ENCODE data around the gene DLG4. TPM values are rescaled to one million over a fixed set of nuclear protein-coding genes. Genes with fewer than 3 reads are reported as not detected.

The DLG4 gene
- total RNA-seq, 1 donor from 2014 or later, result 45.6 TPM

DNA sequence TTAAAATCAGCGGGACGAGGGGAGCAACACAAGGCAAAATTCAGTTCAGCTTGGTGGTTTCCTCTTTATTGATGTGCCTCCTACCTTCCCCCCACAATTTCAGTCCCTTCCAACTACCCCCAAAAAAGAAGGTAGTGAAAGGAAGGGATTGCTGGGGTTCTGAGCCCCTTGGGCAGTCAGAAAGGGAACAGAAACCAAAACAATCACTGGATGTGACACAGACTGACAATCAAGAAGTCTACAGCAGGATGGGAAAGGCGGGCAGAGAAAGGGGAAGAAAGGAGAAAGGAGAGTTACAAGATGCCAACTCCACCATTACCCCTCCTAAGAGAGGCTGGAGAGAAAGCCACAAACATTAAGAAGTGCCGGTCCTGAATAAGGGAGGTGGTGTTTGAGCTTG lies 20.7 kb upstream of the DLG4 start:
- Histone ChIP-seq H3K4me3 (ENCODE audit: insufficient read depth, low read depth, low read length) (peak overlapping the region; percentile 92), H3K27ac (ENCODE audit: low read depth, low read length) (no peak overlapping the region), H3K79me2 (ENCODE audit: insufficient read depth, low read length) (peaks cover 65% of the 10 kb centered on the region), H3K4me1 (ENCODE audit: insufficient read depth, low read length) (peaks cover 35% of the 10 kb centered on the region), H4K20me1 (ENCODE audit: insufficient read depth, low read length) (peaks cover 29% of the 10 kb centered on the region), H3K4me2 (ENCODE audit: low read length) (peak overlapping the region; percentile 99), H3K9ac (ENCODE audit: low read length) (peak overlapping the region; percentile 99), H3K9me3 (ENCODE audit: insufficient read depth, low read depth, low read length) (no peaks in the 10 kb centered on the region), H3K36me3 (ENCODE audit: insufficient read depth, low read length) (peaks cover 32% of the 10 kb centered on the region), H3K27me3 (ENCODE audit: insufficient read depth, low read length) (no peaks in the 10 kb centered on the region), H2AFZ (ENCODE audit: low read depth, low read length) (no peak overlapping the region)
- Mint-ChIP-seq H3K4me1 (ENCODE audit: low read depth, unreplicated experiment) (peaks cover 29% of the 10 kb centered on the region), H3K36me3 (ENCODE audit: low read depth, unreplicated experiment) (peaks cover 14% of the 10 kb centered on the region), H3K27ac (ENCODE audit: unreplicated experiment) (peak overlapping the region; percentile 98), H3K4me3 (ENCODE audit: unreplicated experiment) (peak overlapping the region; percentile 94), H3K9me3 (ENCODE audit: unreplicated experiment) (no peaks in the 10 kb centered on the region), H3K27me3 (ENCODE audit: low read depth, unreplicated experiment) (no peaks in the 10 kb centered on the region)
- TF ChIP-seq EZH2 (IDR thresholded peaks at IDR 0.05; ENCODE audit: insufficient read depth, low read length), result no peak
- no peak for DNase-seq (ENCODE audit: low read depth)
- no peak for FAIRE-seq

GRCh38 chr17:7239091-7240027 lies 19.7 kb upstream of the DLG4 start, which contains the start of gene PHF23:
Gene PHF23 (minus strand): TSS chr17:7239457. CDS start chr17:7239279, 178 bp downstream.
- Histone ChIP-seq H3K4me2 (ENCODE audit: low read length) (peak within 1 kb of the TSS; percentile 99), H3K27me3 (ENCODE audit: insufficient read depth, low read length) (no peaks in the 10 kb centered on the region), H3K9ac (ENCODE audit: low read length) (peak within 1 kb of the TSS; percentile 99), H3K4me1 (ENCODE audit: insufficient read depth, low read length) (peaks cover 45% of the 10 kb centered on the region), H3K4me3 (ENCODE audit: insufficient read depth, low read depth, low read length) (peak within 1 kb of the TSS; percentile 92), H3K79me2 (ENCODE audit: insufficient read depth, low read length) (peaks cover 74% of the 10 kb centered on the region), H4K20me1 (ENCODE audit: insufficient read depth, low read length) (peaks cover 36% of the 10 kb centered on the region), H3K9me3 (ENCODE audit: insufficient read depth, low read depth, low read length) (no peaks in the 10 kb centered on the region), H3K27ac (ENCODE audit: low read depth, low read length) (peak within 1 kb of the TSS; percentile 73), H2AFZ (ENCODE audit: low read depth, low read length) (no peak within 1 kb of the TSS), H3K36me3 (ENCODE audit: insufficient read depth, low read length) (peaks cover 33% of the 10 kb centered on the region)
- FAIRE-seq, result peak; percentile 59
- peak; percentile 99 for DNase-seq (ENCODE audit: low read depth)
- Mint-ChIP-seq H3K4me1 (ENCODE audit: low read depth, unreplicated experiment) (peaks cover 39% of the 10 kb centered on the region), H3K4me3 (ENCODE audit: unreplicated experiment) (peak within 1 kb of the TSS; percentile 94), H3K27me3 (ENCODE audit: low read depth, unreplicated experiment) (no peaks in the 10 kb centered on the region), H3K27ac (ENCODE audit: unreplicated experiment) (peak within 1 kb of the TSS; percentile 99), H3K9me3 (ENCODE audit: unreplicated experiment) (no peaks in the 10 kb centered on the region), H3K36me3 (ENCODE audit: low read depth, unreplicated experiment) (peaks cover 16% of the 10 kb centered on the region)
- TF ChIP-seq EZH2 (IDR thresholded peaks at IDR 0.05; ENCODE audit: insufficient read depth, low read length), result no peak
- TF ChIP-seq, protein P1, sequence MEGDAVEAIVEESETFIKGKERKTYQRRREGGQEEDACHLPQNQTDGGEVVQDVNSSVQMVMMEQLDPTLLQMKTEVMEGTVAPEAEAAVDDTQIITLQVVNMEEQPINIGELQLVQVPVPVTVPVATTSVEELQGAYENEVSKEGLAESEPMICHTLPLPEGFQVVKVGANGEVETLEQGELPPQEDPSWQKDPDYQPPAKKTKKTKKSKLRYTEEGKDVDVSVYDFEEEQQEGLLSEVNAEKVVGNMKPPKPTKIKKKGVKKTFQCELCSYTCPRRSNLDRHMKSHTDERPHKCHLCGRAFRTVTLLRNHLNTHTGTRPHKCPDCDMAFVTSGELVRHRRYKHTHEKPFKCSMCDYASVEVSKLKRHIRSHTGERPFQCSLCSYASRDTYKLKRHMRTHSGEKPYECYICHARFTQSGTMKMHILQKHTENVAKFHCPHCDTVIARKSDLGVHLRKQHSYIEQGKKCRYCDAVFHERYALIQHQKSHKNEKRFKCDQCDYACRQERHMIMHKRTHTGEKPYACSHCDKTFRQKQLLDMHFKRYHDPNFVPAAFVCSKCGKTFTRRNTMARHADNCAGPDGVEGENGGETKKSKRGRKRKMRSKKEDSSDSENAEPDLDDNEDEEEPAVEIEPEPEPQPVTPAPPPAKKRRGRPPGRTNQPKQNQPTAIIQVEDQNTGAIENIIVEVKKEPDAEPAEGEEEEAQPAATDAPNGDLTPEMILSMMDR (IDR thresholded peaks at IDR 0.05; ENCODE audit: insufficient read depth, low read depth, low read length), result no peak

DNA sequence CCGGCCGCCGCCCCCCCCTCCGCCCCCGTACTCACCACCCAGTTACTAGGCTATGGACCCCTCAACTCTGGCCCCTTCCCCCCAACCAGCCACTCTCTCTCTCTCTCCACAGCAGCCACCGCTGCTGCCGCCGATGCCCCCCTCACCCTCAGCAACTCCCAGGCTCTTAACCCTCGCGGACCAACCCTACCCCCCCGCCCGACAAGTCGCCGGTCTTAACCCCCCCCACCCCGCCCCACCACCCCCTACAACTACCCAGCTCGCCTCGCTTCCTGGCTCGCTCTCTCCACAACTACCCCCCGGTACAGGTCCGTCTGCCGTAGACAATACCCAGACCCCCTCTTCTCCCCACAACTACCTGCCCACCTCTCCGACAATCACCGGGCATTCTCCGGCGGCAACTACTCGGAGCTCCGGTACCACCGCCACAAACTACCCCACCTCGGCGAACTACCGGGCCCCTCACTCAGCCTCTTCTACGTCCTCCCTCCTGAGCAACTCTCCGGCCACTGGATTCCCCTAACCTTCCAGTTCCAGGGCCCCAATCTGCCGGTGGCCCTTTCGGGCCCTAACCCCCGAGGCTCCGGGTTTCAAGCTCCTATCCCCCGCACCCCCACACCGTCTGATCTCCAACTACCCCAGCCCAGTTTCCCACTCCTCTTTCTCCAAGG lies 18.9 kb upstream of the DLG4 start:
- Mint-ChIP-seq H3K4me3 (ENCODE audit: unreplicated experiment) (peak overlapping the region; percentile 94), H3K36me3 (ENCODE audit: low read depth, unreplicated experiment) (peaks cover 16% of the 10 kb centered on the region), H3K9me3 (ENCODE audit: unreplicated experiment) (no peaks in the 10 kb centered on the region), H3K27me3 (ENCODE audit: low read depth, unreplicated experiment) (no peaks in the 10 kb centered on the region), H3K27ac (ENCODE audit: unreplicated experiment) (peak overlapping the region; percentile 99), H3K4me1 (ENCODE audit: low read depth, unreplicated experiment) (peaks cover 41% of the 10 kb centered on the region)
- peak overlapping the region; percentile 91 for H3K4me3 ChIP-seq (ENCODE audit: insufficient read depth, low read depth, low read length)
- H3K4me2 ChIP-seq (ENCODE audit: low read length), result peak overlapping the region; percentile 85
- H3K27ac ChIP-seq (ENCODE audit: low read depth, low read length), result peak overlapping the region; percentile 73
- FAIRE-seq (no peak), DNase-seq (ENCODE audit: low read depth) (no peak)
- no peak overlapping the region for H2AFZ ChIP-seq (ENCODE audit: low read depth, low read length)
- H3K36me3 ChIP-seq (ENCODE audit: insufficient read depth, low read length), result peaks cover 30% of the 10 kb centered on the region
- H4K20me1 ChIP-seq (ENCODE audit: insufficient read depth, low read length), result peaks cover 36% of the 10 kb centered on the region
- H3K9me3 ChIP-seq (ENCODE audit: insufficient read depth, low read depth, low read length), result no peaks in the 10 kb centered on the region
- H3K4me1 ChIP-seq (ENCODE audit: insufficient read depth, low read length), result peaks cover 45% of the 10 kb centered on the region
- no peaks in the 10 kb centered on the region for H3K27me3 ChIP-seq (ENCODE audit: insufficient read depth, low read length)
- peak overlapping the region; percentile 96 for H3K9ac ChIP-seq (ENCODE audit: low read length)
- peaks cover 80% of the 10 kb centered on the region for H3K79me2 ChIP-seq (ENCODE audit: insufficient read depth, low read length)
- TF ChIP-seq EZH2 (IDR thresholded peaks at IDR 0.05; ENCODE audit: insufficient read depth, low read length), result no peak
- TF ChIP-seq, protein P1 (IDR thresholded peaks at IDR 0.05; ENCODE audit: insufficient read depth, low read depth, low read length), result no peak
